IPS-18c (cell line): Measurements from ENCODE around the gene CYP2E1.
A peak's percentile ranks its signal among the peaks of the same experiment; 100 is the strongest.
"Not testable (repeated sequence)": the region's sequence is repeated elsewhere in the genome, so short reads cannot be mapped to it uniquely, and the experiment has no call there.

ENCODE experiments used
- H3K4me3 ChIP-seq: 2 replicates; pipeline ENCODE4 v1.7.0; 2013; ENCODE audit warnings: low read depth, mild to moderate bottlenecking, low read length, moderate library complexity; ENCODE audit not compliant: insufficient read depth
- H3K9me3 ChIP-seq: one replicate; pipeline ENCODE4 v1.6.1; 2013; ENCODE audit warnings: mild to moderate bottlenecking, low read length, moderate library complexity; ENCODE audit not compliant: control insufficient read depth, insufficient read depth

Gene CYP2E1

GRCh38 chr10:133526957-133527588 lies at the start of gene CYP2E1:
TSS of gene CYP2E1 (plus strand) at chr10:133527363. CDS start at chr10:133527396, 33 bp downstream.
- peak within 1 kb of the TSS; percentile 53 for H3K4me3 ChIP-seq

DNA sequence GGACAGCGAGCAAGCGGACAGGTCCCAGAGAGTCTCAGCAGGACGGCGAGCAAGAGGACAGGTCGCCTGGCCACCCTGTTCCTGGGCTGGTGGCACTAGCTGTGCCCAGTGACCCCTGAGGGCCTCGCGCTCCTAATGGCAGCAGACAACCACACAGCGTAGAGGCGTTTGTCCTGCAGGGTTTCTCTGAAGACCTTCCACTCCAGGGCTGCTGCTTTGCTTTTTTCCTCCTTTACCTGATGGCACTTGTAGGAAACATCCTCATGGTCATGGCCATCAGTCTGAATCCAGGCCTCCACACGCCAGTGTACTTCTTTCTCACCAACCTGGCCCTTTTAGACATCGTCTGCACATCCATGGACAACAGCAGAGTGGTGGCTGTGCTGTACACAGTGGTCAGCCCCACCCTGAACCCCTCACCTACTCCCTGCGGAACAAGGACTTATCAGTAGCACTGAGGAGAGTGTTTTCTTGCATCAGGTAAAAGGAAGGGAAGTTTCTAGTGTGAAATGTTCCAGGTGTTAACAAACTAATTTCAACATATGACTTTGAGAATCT lies 46.0 kb upstream of the CYP2E1 start:
- Histone ChIP-seq H3K4me3 (no peak overlapping the region), H3K9me3 (peaks cover 2% of the 10 kb centered on the region)

More at GRCh38 chr10:133526957-133527588, at the start of gene CYP2E1:
- H3K9me3 ChIP-seq: peaks cover 20% of the 10 kb centered on the region

GRCh38 chr10:133481657-133482056 lies 45.5 kb upstream of the CYP2E1 start:
- no peak overlapping the region for H3K4me3 ChIP-seq
- H3K9me3 ChIP-seq: peaks cover 2% of the 10 kb centered on the region

- Histone ChIP-seq H3K4me3 (no peak overlapping the region), H3K9me3 (peaks cover 2% of the 10 kb centered on the region)
These were observed 42.3 kb upstream of the CYP2E1 start for GRCh38 chr10:133484818-133485217.

- no peaks in the 10 kb centered on the region for H3K9me3 ChIP-seq
These were observed 40.1 kb upstream of the CYP2E1 start for GRCh38 chr10:133487085-133487484.

GRCh38 chr10:133488354-133488753 lies 38.8 kb upstream of the CYP2E1 start:
- Histone ChIP-seq H3K4me3 (no peak overlapping the region), H3K9me3 (no peaks in the 10 kb centered on the region)

More at GRCh38 chr10:133487085-133487484, 40.1 kb upstream of the CYP2E1 start:
- H3K4me3 ChIP-seq: no peak overlapping the region

- H3K9me3 ChIP-seq: peaks cover under 1% of the 10 kb centered on the region
- no peak overlapping the region for H3K4me3 ChIP-seq
These were observed 37.2 kb upstream of the CYP2E1 start for GRCh38 chr10:133489816-133490588.

DNA sequence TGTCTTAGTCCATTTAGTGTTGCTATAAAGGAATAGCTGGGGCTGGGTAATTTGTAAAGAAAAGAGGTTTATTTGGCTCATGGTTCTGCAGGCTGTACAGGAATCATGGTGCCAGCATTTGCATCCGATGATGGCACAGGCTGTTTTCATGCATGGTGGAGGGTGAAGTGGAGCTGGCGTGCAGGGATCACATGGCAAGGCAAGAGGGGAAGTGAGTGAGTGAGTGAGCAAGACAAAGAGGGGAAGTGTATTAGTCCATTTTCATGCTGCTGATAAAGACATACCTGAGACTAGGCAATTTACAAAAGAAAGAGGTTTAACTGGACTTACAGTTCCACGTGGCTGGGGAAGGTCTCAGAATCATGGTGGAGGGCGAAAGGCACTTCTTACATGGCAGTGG lies 33.6 kb upstream of the CYP2E1 start:
- not testable (repeated sequence) for H3K9me3 ChIP-seq

GRCh38 chr10:133497363-133497762 lies 29.8 kb upstream of the CYP2E1 start:
- H3K9me3 ChIP-seq: peaks cover 14% of the 10 kb centered on the region
- not testable (repeated sequence) for H3K4me3 ChIP-seq

More for the DNA sequence above, 33.6 kb upstream of the CYP2E1 start:
- H3K4me3 ChIP-seq: not testable (repeated sequence)

DNA sequence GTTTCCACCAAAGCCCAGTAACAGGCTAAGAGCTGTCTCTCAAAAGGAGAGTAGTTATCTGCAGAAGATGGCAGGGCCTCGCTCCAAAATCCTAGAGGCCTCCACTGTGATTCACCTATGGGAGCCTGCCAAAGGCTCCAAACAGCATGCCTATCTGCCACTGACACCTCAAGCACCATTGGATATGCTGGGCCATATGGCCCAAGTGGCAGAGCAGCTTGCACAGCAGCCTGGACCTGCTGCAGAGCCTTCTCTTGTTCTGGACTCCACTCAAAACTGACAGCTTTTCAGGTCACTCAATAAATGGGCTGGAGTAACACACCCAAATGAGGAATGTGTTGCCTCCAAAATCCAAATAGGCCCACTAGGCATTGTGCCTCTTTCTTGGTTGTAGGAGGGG lies 28.0 kb upstream of the CYP2E1 start:
- peaks cover 14% of the 10 kb centered on the region for H3K9me3 ChIP-seq
- H3K4me3 ChIP-seq: not testable (repeated sequence)

DNA sequence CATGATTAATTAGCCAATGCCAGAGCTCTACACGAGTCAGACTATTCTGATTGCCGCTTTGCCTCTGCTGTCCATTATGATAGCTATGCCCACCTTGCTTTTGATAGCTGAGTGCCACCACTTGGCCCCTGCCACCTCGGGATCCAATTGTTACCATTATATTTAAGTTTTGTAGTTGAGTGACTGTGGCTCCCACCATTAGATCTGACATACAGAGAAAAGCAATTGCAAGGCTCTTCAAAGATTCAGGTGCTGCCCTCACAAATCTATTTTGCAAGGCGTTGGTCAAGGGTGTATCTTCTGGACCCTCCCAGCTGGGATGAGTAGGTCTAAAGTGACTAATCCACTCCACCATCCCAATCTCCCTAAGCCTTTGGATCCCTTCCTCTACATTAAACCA lies 26.3 kb upstream of the CYP2E1 start:
- H3K9me3 ChIP-seq: peaks cover 12% of the 10 kb centered on the region
- H3K4me3 ChIP-seq: not testable (repeated sequence)

- Histone ChIP-seq H3K4me3 (no peak overlapping the region), H3K9me3 (no peaks in the 10 kb centered on the region)
These were observed 17.5 kb upstream of the CYP2E1 start for GRCh38 chr10:133509700-133510099.

DNA sequence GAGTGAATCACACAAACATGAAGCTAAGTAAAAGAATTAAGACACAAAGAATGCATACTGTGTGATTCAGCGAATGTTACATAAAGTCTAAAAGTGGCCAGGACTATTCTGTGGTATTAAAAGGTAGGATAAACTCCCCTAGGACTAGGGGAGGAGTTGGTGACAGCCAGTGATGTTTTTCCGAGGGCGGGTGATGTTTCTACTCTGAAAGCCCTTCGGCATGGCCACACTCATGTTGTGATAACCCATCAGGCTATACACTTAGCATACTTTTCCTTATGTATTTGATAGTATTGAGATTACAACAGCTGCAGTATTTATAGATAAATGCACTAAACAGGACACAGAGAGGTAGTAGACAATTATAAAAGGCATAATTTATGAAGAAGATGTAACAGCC lies 15.8 kb upstream of the CYP2E1 start:
- no peak overlapping the region for H3K4me3 ChIP-seq
- peaks cover 3% of the 10 kb centered on the region for H3K9me3 ChIP-seq

GRCh38 chr10:133511907-133512528 lies 15.1 kb upstream of the CYP2E1 start:
- Histone ChIP-seq H3K4me3 (no peak overlapping the region), H3K9me3 (peaks cover 3% of the 10 kb centered on the region)

DNA sequence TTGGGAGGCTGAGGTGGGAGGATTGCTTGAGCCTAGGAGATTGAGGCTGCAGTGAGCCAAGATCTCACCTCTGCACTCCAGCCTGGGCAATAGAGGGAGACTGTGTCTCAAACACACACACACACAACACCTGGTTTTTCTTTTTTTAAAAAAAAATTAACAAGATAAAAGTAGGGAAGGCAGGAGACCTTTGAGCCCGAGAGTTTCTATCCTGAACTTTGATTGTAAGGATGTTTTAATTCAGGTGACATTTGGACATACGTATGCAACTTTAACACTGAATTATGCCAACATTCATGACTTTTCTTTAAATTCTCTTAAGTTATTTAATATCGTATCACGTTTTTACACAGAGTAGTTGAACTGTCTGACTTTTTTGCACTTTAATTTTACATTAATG lies 11.7 kb upstream of the CYP2E1 start:
- no peak overlapping the region for H3K4me3 ChIP-seq
- peaks cover 3% of the 10 kb centered on the region for H3K9me3 ChIP-seq

DNA sequence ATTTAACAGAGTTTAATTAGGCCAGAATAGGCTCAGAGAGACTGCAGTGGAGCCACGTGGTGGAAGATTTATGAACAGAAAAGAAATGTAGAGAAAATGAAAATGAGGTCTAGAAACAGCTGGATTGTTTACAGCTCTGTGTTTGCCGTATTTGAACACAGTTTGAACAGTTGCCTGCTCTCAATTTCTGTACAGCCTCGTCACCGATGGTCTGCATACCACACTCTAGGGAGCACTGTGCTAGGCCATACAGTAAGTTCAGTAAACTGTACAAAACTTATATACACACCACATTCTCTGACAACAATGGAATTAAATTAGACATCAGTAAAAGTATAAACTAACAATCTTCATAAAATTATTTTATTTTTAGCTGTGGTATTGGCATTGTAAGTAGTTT lies 11.1 kb upstream of the CYP2E1 start:
- H3K9me3 ChIP-seq: peaks cover 3% of the 10 kb centered on the region
- no peak overlapping the region for H3K4me3 ChIP-seq

GRCh38 chr10:133518517-133518916 lies 8.6 kb upstream of the CYP2E1 start:
- H3K4me3 ChIP-seq, H3K9me3 ChIP-seq: not testable (repeated sequence)
